H1 (cell line): Measurements from ENCODE around the gene MTHFD1. TPM values are rescaled to one million over a fixed set of nuclear protein-coding genes. Genes with fewer than 3 reads are reported as not detected.
A peak's percentile ranks its signal among the peaks of the same experiment; 100 is the strongest.

Source experiments
- BCL11A ChIP-seq, 2 experiments: IDR thresholded peaks; one replicate each; pipeline ENCODE4 v1.6.1; 2011; ENCODE audit warnings: low read depth in 2 of 2, low read length in 2 of 2, mild to moderate bottlenecking in 2 of 2
- CHD1 ChIP-seq: IDR thresholded peaks from 2 replicates; pipeline ENCODE4 v1.6.1; 2012; ENCODE audit warnings: low read depth, low read length, improper control_type of control experiment
- CTBP2 ChIP-seq: IDR thresholded peaks from 2 replicates; pipeline ENCODE4 v1.7.0; 2011; ENCODE audit warnings: borderline replicate concordance, mild to moderate bottlenecking, moderate library complexity, mixed read lengths, low read length; ENCODE audit not compliant: insufficient read depth, insufficient read length
- EGR1 ChIP-seq: IDR thresholded peaks from 2 replicates; pipeline ENCODE4 v1.6.1; 2011; ENCODE audit warnings: low read depth, low read length, borderline replicate concordance
- JUND ChIP-seq: IDR thresholded peaks from 2 replicates; pipeline ENCODE4 v1.6.1; 2011; ENCODE audit warnings: mild to moderate bottlenecking, improper control_type of control experiment, low read length
- MAFK ChIP-seq: IDR thresholded peaks from 2 replicates; pipeline ENCODE4 v1.6.1; 2012; ENCODE audit warnings: low read depth, mild to moderate bottlenecking, improper control_type of control experiment, low read length
- NANOG ChIP-seq: IDR thresholded peaks from 2 replicates; pipeline ENCODE4 v1.6.1; 2011; ENCODE audit warnings: low read length, low read depth, mild to moderate bottlenecking, inconsistent platforms; ENCODE audit not compliant: insufficient read depth, poor library complexity, severe bottlenecking
- PHF8 ChIP-seq: fragments of 200-600 bp; sonication (generic); conservative IDR thresholded peaks from 2 replicates; pipeline ENCODE4 v1.7.1; 2012; ENCODE audit warnings: low read depth, mild to moderate bottlenecking, inconsistent platforms, low read length, moderate library complexity
- POLR2A ChIP-seq, 2 experiments: IDR thresholded peaks; 1 replicate in 1 of 2; 2 replicates in 1 of 2; pipeline ENCODE4 v1.6.1; 2011; ENCODE audit warnings: low read depth in 2 of 2, low read length in 2 of 2, mild to moderate bottlenecking in 2 of 2; ENCODE audit errors: control extremely low read depth in 1 of 2
- RAD21 ChIP-seq, 2 experiments: IDR thresholded peaks in 1 of 2; conservative IDR thresholded peaks in 1 of 2; 2 replicates each; pipeline ENCODE4 v1.6.1; 2011; ENCODE audit warnings: low read depth in 2 of 2, low read length in 2 of 2, improper control_type of control experiment in 1 of 2, inconsistent platforms in 1 of 2, mild to moderate bottlenecking in 1 of 2, moderate library complexity in 1 of 2
- SP4 ChIP-seq: IDR thresholded peaks from 2 replicates; pipeline ENCODE4 v1.6.1; 2012; ENCODE audit warnings: low read length, inconsistent platforms
- TBP ChIP-seq: IDR thresholded peaks from 2 replicates; pipeline ENCODE4 v1.6.1; 2011; ENCODE audit warnings: low read depth, low read length, improper control_type of control experiment
- polyA plus RNA-seq, 7 experiments: library from polyadenylated mRNA; depleted of rRNA in 3 of 7; stranded (reverse) in 5 of 7; unstranded in 2 of 7; fragments of >200 nt in 5 of 7; fragments of 200-250 nt in 2 of 7; gene quantifications; 1 replicate in 5 of 7; 2 replicates in 1 of 7; 4 replicates in 1 of 7; pipeline versions ENCODE4 v1.2.1 to v1.2.3, GENCODE V29; 2011 to 2013; ENCODE audit warnings: missing spikeins in 2 of 7, mixed read lengths in 2 of 7
- total RNA-seq: library from RNA; stranded (reverse); fragmentation: NEBNext Ultra II Directional; extraction: Animal tissue kit (Norgen Biotek cat#: 25700); gene quantifications from 2 replicates; pipeline ENCODE4 v1.2.1, GENCODE V29; 2021
- TF ChIP-seq, protein P1 (sequence below), 3 experiments: IDR thresholded peaks; 1 replicate in 2 of 3; 2 replicates in 1 of 3; pipeline versions ENCODE4 v1.5.1 to v1.6.1; 2011; ENCODE audit warnings: low read length in 3 of 3, mild to moderate bottlenecking in 3 of 3, inconsistent platforms in 2 of 3, low read depth in 1 of 3, moderate library complexity in 1 of 3; ENCODE audit not compliant: insufficient read depth in 1 of 3; ENCODE audit errors: control extremely low read depth in 1 of 3
- TF ChIP-seq, protein P2 (sequence below): IDR thresholded peaks from 2 replicates; pipeline ENCODE4 v1.6.1; 2012; ENCODE audit warnings: inconsistent platforms
- TF ChIP-seq, protein P3 (sequence below): IDR thresholded peaks from 2 replicates; pipeline ENCODE4 v1.6.1; 2012; ENCODE audit warnings: low read length, inconsistent platforms

MTHFD1 gene
- total and polyA plus RNA-seq, 2 of the 8 experiments (the other 6 are each of a cell fraction or from before 2014, with no cell fraction given) = 79.7 to 332 TPM

DNA sequence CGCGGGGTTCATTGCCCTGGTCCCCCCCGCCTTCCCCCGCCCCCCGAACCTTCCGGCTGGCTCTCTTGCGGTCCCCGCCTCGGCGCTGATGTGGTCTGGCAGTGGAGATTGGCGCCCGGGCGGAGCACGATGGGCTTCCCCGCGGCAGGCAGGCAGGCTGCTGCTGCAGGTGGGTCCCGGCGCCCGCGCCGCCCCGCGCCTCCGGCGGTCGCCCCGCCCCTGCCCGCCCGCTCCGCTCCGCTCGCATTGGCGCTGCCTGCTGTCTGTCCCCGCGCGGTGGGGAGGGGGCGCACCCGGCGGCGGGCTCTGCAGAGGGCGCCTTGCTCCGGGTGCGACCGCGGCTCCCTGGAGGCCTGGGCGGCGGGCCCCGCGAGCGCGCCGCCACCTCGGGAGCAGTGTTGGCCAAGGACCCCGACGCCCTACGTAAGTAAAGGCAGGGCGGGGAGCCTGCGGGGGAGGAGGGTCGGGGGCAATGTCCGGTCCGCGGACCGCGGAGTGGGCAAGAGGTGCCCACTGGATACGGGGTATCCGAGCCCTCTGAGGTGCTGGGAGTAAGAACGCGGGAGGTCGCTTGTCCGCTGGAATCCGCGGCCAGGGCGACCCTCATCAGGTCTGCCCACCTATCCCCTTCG is 77.2 kb downstream of the MTHFD1 start, which contains the start of gene AKAP5 (continued):
- TF ChIP-seq, protein P1, sequence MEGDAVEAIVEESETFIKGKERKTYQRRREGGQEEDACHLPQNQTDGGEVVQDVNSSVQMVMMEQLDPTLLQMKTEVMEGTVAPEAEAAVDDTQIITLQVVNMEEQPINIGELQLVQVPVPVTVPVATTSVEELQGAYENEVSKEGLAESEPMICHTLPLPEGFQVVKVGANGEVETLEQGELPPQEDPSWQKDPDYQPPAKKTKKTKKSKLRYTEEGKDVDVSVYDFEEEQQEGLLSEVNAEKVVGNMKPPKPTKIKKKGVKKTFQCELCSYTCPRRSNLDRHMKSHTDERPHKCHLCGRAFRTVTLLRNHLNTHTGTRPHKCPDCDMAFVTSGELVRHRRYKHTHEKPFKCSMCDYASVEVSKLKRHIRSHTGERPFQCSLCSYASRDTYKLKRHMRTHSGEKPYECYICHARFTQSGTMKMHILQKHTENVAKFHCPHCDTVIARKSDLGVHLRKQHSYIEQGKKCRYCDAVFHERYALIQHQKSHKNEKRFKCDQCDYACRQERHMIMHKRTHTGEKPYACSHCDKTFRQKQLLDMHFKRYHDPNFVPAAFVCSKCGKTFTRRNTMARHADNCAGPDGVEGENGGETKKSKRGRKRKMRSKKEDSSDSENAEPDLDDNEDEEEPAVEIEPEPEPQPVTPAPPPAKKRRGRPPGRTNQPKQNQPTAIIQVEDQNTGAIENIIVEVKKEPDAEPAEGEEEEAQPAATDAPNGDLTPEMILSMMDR (IDR thresholded peaks at IDR 0.05; ENCODE audit: control extremely low read depth in 1 of 3, insufficient read depth in 1 of 3, low read depth in 1 of 3, low read length in 3 of 3) = 0 out of 4 replicates have a peak, but pooled peaks of 1 of the 3 experiments have one; percentile 15
- TF ChIP-seq SP4 (no peak), RAD21 (IDR thresholded peaks at IDR 0.05 in 1 of 2, conservative IDR thresholded peaks at IDR 0.05 in 1 of 2; ENCODE audit: low read depth in 2 of 2, low read length in 2 of 2) (0 out of 4 replicates have a peak, but pooled peaks of 1 of the 2 experiments have one; percentile 8), NANOG (no peak), EGR1 (0 out of 2 replicates have a peak, but pooled peaks have one; percentile 39), JUND (no peak), TBP (peak; percentile 46; the same call in 1 of the 2 replicates), POLR2A (IDR thresholded peaks at IDR 0.05; ENCODE audit: control extremely low read depth in 1 of 2, low read depth in 2 of 2, low read length in 2 of 2) (peak; percentile 21 to 38; a peak in 2 of 3 replicates), CHD1 (no peak), CTBP2 (no peak), MAFK (no peak), PHF8 (peak; percentile 42; the same call in 1 of the 2 replicates), BCL11A (IDR thresholded peaks at IDR 0.05; ENCODE audit: low read depth in 2 of 2, low read length in 2 of 2) (no peak)
- TF ChIP-seq, protein P2, sequence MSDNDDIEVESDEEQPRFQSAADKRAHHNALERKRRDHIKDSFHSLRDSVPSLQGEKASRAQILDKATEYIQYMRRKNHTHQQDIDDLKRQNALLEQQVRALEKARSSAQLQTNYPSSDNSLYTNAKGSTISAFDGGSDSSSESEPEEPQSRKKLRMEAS = peak; percentile 68
- TF ChIP-seq, protein P3, sequence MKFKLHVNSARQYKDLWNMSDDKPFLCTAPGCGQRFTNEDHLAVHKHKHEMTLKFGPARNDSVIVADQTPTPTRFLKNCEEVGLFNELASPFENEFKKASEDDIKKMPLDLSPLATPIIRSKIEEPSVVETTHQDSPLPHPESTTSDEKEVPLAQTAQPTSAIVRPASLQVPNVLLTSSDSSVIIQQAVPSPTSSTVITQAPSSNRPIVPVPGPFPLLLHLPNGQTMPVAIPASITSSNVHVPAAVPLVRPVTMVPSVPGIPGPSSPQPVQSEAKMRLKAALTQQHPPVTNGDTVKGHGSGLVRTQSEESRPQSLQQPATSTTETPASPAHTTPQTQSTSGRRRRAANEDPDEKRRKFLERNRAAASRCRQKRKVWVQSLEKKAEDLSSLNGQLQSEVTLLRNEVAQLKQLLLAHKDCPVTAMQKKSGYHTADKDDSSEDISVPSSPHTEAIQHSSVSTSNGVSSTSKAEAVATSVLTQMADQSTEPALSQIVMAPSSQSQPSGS = no peak
